ENCODE measurements around the gene TRAK2.

Gene TRAK2

DNA sequence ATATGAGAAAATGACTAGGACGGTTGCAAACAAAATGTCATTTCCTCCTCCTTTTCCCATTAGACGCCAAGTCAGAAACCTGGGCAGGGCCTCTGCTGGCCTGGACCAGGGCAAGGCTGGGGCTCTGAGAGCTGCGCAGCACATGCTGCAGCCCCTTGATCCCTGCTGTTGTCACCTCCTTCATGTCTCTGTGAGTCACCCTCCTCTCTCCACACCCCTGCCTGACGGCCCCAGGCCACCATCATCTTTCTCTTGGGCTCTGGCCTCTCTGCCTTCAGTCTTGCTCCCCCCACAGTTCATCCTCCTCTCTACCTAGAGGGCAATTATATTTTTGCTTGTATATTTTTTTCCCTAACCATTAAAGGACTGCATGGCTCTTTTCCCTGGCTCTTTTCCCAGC, 104.1 kb downstream of the TRAK2 start:
- H3K36me3 ChIP-seq = no peaks in the 10 kb centered on the region
- H4K20me1 ChIP-seq = no peaks in the 10 kb centered on the region
- no peak overlapping the region for H3K27ac ChIP-seq
- no peaks in the 10 kb centered on the region for H3K9me3 ChIP-seq
- no peak overlapping the region for H3K9ac ChIP-seq
- no peak overlapping the region for H3K4me3 ChIP-seq
- no peak overlapping the region for H3K4me2 ChIP-seq
- TF ChIP-seq Cebpa-rat (IDR thresholded peaks at IDR 0.05) = no peak
- H3K27me3 ChIP-seq = no peaks in the 10 kb centered on the region
- H3K4me1 ChIP-seq = no peaks in the 10 kb centered on the region

DNA sequence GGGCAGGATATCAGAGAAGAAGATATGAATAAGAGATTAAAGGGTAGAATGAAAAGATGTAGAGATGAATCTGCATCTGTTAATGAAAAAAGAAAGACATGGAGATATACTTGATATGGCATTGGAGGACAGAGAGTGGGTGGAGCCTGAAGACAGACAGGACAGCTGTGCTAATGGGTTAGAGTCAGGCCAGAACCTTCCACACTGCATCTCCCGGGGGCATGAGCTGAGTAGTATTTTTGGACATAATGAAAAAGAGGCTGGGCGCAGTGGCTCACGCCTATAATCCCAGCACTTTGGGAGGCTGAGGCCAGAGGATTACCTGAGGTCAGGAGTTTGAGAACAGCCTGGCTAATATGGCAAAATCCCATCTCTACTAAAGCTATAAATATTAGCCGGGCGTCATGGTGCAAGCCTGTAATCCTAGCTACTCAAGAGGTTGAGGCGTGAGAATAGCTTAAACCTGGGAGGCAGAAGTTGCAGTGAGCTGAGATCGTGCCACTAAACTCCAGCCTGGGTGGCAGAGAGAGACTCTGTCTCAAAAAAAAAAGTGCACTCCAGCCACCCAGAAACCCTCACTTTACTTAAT, 105.5 kb downstream of the TRAK2 start:
- Histone ChIP-seq H3K4me1 (no peaks in the 10 kb centered on the region), H3K4me3 (no peak overlapping the region)

DNA sequence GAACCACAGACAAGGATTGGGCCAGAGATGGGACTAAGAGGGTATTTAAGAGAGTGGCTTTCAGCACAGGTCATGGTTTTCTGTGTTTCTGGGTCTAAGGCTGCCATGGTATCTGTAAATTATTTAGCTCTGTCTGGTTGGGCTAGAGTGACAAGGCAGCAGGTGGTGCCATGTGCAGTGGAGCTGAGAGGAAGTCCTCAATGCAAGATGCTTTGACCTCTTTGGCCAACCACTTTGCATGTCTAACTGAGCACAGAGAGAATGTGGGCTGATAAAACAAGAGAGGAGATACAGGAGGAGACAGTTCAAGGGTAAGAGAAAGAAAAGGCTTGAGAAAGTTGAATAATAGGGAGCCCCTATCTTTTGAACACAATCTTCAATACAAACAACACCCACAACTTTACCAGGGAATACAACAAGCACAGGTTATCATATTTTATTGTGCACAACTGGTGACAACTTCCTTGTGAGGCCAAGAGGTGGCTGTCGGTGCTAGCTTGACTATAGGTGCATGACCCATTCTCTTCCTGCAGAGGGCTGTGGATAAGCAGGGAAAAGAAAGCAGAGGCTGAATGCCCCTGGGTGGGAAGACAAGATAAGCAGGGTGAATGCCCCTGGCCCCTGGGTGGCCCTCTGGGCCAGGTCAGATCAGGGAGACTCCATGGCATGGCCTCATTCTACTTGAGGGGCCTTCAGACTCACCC, 106.4 kb downstream of the TRAK2 start:
- H3K4me1 ChIP-seq = no peaks in the 10 kb centered on the region
- H3K27ac ChIP-seq = no peak overlapping the region
- H3K27me3 ChIP-seq = no peaks in the 10 kb centered on the region
- no peak overlapping the region; the same call in 1 of the 2 replicates for H3K4me2 ChIP-seq
- TF ChIP-seq Cebpa-rat (IDR thresholded peaks at IDR 0.05) = no peak
- H3K36me3 ChIP-seq = no peaks in the 10 kb centered on the region; the same call in 1 of the 2 replicates
- H4K20me1 ChIP-seq = no peaks in the 10 kb centered on the region
- peaks cover 6% of the 10 kb centered on the region for H3K9me3 ChIP-seq
- H3K9ac ChIP-seq = no peak overlapping the region
- no peak overlapping the region for H3K4me3 ChIP-seq

More for the DNA sequence above, 105.5 kb downstream of the TRAK2 start:
- Histone ChIP-seq H3K9ac (no peak overlapping the region), H3K27me3 (no peaks in the 10 kb centered on the region), H4K20me1 (no peaks in the 10 kb centered on the region), H3K4me2 (no peak overlapping the region), H3K27ac (no peak overlapping the region), H3K36me3 (no peaks in the 10 kb centered on the region), H3K9me3 (peaks cover 4% of the 10 kb centered on the region; the same call in 1 of the 2 replicates)
- TF ChIP-seq Cebpa-rat (IDR thresholded peaks at IDR 0.05) = no peak

DNA sequence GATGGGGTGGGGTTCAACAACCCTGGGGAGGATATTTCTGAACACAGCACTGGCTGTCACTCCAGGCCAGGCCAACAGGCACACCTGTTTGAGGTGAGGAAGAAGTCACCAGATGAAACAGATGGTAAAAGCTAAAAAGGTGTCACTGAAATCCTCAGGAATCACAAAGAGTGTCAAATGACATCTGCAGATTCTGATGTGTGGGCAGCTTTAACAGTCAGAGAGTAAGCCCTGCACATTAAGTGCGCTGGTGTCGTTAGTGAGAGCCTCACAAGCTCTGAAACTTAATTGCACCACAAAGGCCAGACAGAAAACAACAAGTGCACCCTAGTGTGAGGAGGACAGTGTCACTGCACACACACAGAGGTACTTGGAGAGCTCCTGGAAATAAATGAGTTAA, 107.7 kb downstream of the TRAK2 start:
- no peaks in the 10 kb centered on the region for H4K20me1 ChIP-seq
- TF ChIP-seq Cebpa-rat (IDR thresholded peaks at IDR 0.05) = no peak
- H3K4me3 ChIP-seq = no peak overlapping the region
- no peaks in the 10 kb centered on the region for H3K27me3 ChIP-seq
- H3K4me1 ChIP-seq = no peaks in the 10 kb centered on the region
- no peak overlapping the region for H3K9ac ChIP-seq
- H3K27ac ChIP-seq = no peak overlapping the region
- peaks cover 9% of the 10 kb centered on the region for H3K9me3 ChIP-seq
- H3K36me3 ChIP-seq = no peaks in the 10 kb centered on the region; the same call in 1 of the 2 replicates
- no peak overlapping the region for H3K4me2 ChIP-seq

DNA sequence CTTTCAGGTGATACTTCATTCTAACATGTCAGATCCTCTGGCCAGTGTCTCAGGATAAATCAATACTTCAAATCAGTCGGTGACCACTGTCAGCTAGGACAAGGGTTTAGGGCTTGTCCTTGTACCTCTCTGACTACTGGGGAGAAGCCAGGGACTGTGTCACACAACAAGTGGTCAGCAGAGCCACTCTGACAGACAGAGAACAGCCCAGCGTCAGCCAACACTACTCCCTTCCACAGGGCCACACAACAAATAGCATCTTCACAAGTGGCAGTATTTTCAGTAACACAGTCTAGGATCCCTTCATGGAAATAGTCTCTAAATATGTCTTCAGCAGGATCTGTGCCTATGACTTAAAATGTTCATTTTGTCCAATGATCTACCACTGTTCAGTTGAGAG, 108.3 kb downstream of the TRAK2 start:
- no peak overlapping the region for H3K9ac ChIP-seq
- no peak overlapping the region for H3K4me2 ChIP-seq
- H3K27ac ChIP-seq = no peak overlapping the region
- no peaks in the 10 kb centered on the region for H3K27me3 ChIP-seq
- no peaks in the 10 kb centered on the region; the same call in 1 of the 2 replicates for H3K36me3 ChIP-seq
- no peaks in the 10 kb centered on the region for H4K20me1 ChIP-seq
- no peak overlapping the region for H3K4me3 ChIP-seq
- peaks cover 9% of the 10 kb centered on the region for H3K9me3 ChIP-seq
- no peak for TF ChIP-seq Cebpa-rat (IDR thresholded peaks at IDR 0.05)
- no peaks in the 10 kb centered on the region for H3K4me1 ChIP-seq

DNA sequence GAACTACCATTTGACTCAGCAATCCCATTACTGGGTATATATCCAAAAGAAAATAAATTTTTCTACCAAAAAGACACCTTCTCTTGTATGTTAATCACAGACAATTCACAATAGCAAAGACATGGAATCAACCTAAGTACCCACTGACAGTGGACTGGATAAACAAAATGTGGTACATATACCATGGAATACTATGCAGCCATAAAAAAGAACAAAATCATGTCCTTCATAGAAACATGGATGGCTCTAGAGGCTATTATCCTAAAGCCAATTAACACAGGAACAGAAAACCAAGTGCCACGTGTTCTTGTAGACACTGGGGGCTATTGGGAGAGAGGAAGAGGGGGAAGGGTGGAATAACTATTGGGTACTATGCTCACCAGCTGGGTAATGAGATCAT, 121.8 kb downstream of the TRAK2 start:
- no peak for TF ChIP-seq Cebpa-rat (IDR thresholded peaks at IDR 0.05)
- Histone ChIP-seq H3K4me1 (0 out of 2 replicates have a peak, but pooled peaks cover 8% of the 10 kb centered on the region), H3K4me3 (no peak overlapping the region), H3K27ac (no peak overlapping the region), H3K27me3 (no peaks in the 10 kb centered on the region), H3K4me2 (no peak overlapping the region), H4K20me1 (no peaks in the 10 kb centered on the region), H3K9ac (no peak overlapping the region), H3K36me3 (no peaks in the 10 kb centered on the region), H3K9me3 (peaks cover 14% of the 10 kb centered on the region; the same call in 1 of the 2 replicates)

DNA sequence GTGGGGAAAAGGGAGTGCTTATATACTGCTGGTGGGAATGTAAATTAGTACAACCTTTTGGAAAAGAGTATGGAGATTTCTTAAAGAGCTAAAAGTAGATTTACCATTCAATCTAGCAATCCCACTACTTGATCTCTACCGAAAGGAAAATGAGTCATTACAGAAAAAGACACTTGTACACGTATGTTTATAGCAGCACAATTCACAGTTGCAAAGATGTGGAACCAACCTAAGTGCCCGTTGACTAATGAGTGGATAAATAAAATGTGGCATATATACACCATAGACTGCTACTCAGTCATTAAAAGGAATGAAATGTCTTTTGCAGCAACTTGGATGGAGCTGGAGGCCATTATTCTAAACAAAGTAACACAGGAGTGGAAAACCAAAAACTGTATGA, 123.6 kb downstream of the TRAK2 start:
- no peak overlapping the region for H3K9ac ChIP-seq
- no peaks in the 10 kb centered on the region for H4K20me1 ChIP-seq
- H3K27ac ChIP-seq = no peak overlapping the region
- no peaks in the 10 kb centered on the region for H3K36me3 ChIP-seq
- H3K4me3 ChIP-seq = no peak overlapping the region
- H3K4me1 ChIP-seq = 0 out of 2 replicates have a peak, but pooled peaks cover 8% of the 10 kb centered on the region
- no peak for TF ChIP-seq Cebpa-rat (IDR thresholded peaks at IDR 0.05)
- H3K9me3 ChIP-seq = peaks cover 23% of the 10 kb centered on the region
- no peaks in the 10 kb centered on the region for H3K27me3 ChIP-seq
- no peak overlapping the region for H3K4me2 ChIP-seq

All from BLaER1 (cell line).